ENCODE measurements around the gene ABCA6.
"Not testable (repeated sequence)": the region's sequence is repeated elsewhere in the genome, so short reads cannot be mapped to it uniquely, and the experiment has no call there.

Gene ABCA6

DNA sequence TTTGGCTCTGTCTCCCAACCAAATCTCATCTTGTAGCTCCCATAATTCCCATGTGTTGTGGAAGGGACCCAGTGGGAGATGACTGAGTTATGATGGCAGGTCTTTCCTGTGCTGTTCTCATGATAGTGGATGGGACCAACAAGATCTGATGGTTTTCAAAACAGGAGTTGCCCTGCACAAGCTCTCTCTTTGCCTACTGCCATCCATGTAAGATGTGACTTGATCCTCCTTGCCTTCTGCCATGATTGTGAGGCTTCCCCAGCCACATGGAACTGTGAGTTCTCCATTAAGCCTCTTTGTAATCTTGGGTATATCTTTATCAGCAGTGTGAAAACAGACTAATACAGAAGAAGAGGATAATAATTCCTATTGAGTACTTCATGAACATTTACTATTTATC lies 26.9 kb upstream of the ABCA6 start:
- DNase-seq; H3K9me3 ChIP-seq (ENCODE audit: control insufficient read depth, low read length); H3K36me3 ChIP-seq (ENCODE audit: control insufficient read depth, insufficient read depth, low read length); H3K27me3 ChIP-seq (replicated peaks; ENCODE audit: control insufficient read depth, insufficient read depth, low read length, poor library complexity, severe bottlenecking); H3K27ac ChIP-seq (ENCODE audit: insufficient read depth, low read length, poor library complexity, severe bottlenecking); H3K4me3 ChIP-seq (ENCODE audit: insufficient read depth, low read depth, low read length, poor library complexity, severe bottlenecking); H3K4me1 ChIP-seq (ENCODE audit: control insufficient read depth, insufficient read depth, low read length, poor library complexity, severe bottlenecking): not testable (repeated sequence)

DNA sequence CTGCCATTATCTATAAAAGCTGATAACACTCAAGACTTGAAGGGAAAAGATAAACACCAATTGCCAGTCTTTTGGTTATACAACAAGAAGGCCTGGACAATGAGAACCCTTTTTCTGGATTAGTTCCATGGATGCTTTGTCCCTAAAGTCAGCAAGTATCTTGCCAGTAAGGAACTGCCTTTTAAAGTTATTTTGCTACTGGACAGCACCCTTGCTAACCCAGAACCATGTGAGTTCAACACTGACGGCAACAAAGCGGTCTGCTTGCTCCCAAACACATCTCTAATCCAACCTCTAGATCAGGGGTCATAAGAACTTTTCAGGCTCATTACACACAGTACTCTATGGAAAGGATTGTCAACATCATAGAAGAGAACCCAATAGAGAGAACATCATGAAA lies 25.3 kb upstream of the ABCA6 start:
- Histone ChIP-seq H3K27me3 (replicated peaks; ENCODE audit: control insufficient read depth, insufficient read depth, low read length, poor library complexity, severe bottlenecking) (no peaks in the 10 kb centered on the region), H3K4me1 (ENCODE audit: control insufficient read depth, insufficient read depth, low read length, poor library complexity, severe bottlenecking) (no peaks in the 10 kb centered on the region), H3K9me3 (ENCODE audit: control insufficient read depth, low read length) (no peaks in the 10 kb centered on the region), H3K36me3 (ENCODE audit: control insufficient read depth, insufficient read depth, low read length) (no peaks in the 10 kb centered on the region), H3K4me3 (ENCODE audit: insufficient read depth, low read depth, low read length, poor library complexity, severe bottlenecking) (no peak overlapping the region), H3K27ac (ENCODE audit: insufficient read depth, low read length, poor library complexity, severe bottlenecking) (no peak overlapping the region)
- DNase-seq = no peak

DNA sequence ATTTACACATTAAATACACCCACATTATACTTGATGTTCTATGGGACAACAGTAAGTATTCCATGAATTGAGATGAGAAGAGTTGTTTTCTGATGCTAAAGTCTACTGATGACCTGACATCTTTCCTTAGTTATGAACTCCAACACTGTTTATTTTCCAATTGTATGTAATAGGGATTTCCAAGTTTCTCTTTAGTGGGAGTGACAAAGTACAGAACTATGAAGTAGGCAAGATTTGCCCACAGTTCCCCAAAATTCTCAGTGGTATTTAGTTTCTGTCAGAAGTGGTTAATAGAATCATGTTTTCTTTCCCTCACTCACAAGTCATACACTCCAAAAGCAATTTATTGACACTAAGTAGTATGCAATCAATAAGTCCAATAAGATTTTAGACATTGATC lies 22.5 kb upstream of the ABCA6 start:
- no peak overlapping the region for H3K27ac ChIP-seq (ENCODE audit: insufficient read depth, low read length, poor library complexity, severe bottlenecking)
- no peaks in the 10 kb centered on the region for H3K9me3 ChIP-seq (ENCODE audit: control insufficient read depth, low read length)
- H3K4me3 ChIP-seq (ENCODE audit: insufficient read depth, low read depth, low read length, poor library complexity, severe bottlenecking) = no peak overlapping the region
- H3K36me3 ChIP-seq (ENCODE audit: control insufficient read depth, insufficient read depth, low read length) = no peaks in the 10 kb centered on the region
- H3K27me3 ChIP-seq (replicated peaks; ENCODE audit: control insufficient read depth, insufficient read depth, low read length, poor library complexity, severe bottlenecking) = no peaks in the 10 kb centered on the region
- no peaks in the 10 kb centered on the region for H3K4me1 ChIP-seq (ENCODE audit: control insufficient read depth, insufficient read depth, low read length, poor library complexity, severe bottlenecking)
- DNase-seq = no peak

DNA sequence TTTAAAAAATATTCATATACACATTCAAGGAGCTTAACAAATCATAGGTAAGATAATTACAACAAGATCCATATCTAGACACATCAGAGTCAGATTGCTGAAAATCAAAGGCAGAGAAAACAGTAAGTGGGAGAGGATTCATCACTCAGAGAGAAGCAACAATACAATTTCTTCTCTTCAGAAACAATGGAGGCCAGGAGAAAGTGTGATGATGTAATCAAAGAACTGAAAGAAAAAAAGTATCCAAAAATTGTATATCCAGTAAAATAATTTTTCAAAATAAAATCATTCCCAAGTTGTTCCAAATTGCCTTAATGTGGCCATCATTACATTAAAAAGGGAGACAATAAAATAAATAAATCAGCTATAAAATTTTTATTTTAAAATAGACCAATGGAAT lies 17.7 kb upstream of the ABCA6 start:
- H3K27me3 ChIP-seq (replicated peaks; ENCODE audit: control insufficient read depth, insufficient read depth, low read length, poor library complexity, severe bottlenecking) = no peaks in the 10 kb centered on the region

DNA sequence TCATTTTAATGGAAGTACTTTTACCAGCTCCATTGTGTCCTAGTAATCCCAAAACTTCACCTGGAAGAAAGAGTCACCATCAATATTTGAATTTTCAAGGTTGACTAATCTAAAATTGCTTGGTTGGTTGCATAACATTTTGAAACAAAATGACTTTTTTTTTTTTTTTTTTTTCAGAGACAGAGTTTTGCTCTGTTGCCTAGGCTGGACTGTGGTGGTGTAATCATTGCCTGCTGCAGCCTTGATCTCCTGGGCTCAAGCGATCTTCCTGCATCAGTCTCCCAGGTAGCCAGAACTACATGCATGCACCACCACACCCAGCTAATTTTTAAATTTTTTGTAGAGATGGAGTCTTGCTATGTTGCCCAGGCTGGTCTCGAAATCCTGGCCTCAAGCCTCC lies 12.6 kb upstream of the ABCA6 start:
- no peak for DNase-seq

More for the DNA sequence above, 17.7 kb upstream of the ABCA6 start:
- H3K4me1 ChIP-seq (ENCODE audit: control insufficient read depth, insufficient read depth, low read length, poor library complexity, severe bottlenecking) = no peaks in the 10 kb centered on the region
- H3K36me3 ChIP-seq (ENCODE audit: control insufficient read depth, insufficient read depth, low read length) = no peaks in the 10 kb centered on the region
- no peaks in the 10 kb centered on the region for H3K9me3 ChIP-seq (ENCODE audit: control insufficient read depth, low read length)
- no peak overlapping the region for H3K4me3 ChIP-seq (ENCODE audit: insufficient read depth, low read depth, low read length, poor library complexity, severe bottlenecking)
- DNase-seq = no peak
- no peak overlapping the region for H3K27ac ChIP-seq (ENCODE audit: insufficient read depth, low read length, poor library complexity, severe bottlenecking)

DNA sequence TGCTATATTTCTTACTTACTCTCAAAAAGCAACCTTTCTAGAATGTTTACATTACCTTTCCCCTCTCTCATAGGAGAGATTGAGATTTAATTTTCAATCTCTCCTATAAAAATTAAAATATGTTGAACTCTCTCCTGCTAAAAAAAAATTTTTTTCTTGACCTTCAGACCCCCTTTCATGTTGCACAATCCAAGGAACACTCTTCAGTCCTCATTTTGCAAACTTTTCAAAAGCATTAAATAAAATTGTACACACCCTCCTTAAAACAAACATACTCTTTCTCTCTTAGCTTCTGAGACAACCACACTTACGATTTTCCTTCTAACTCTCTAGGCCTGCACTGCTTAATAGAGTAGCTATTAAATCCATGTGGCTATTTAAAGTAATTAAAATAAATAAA lies 8.6 kb upstream of the ABCA6 start:
- H3K27me3 ChIP-seq (replicated peaks; ENCODE audit: control insufficient read depth, insufficient read depth, low read length, poor library complexity, severe bottlenecking) = no peaks in the 10 kb centered on the region
- no peak overlapping the region for H3K4me3 ChIP-seq (ENCODE audit: insufficient read depth, low read depth, low read length, poor library complexity, severe bottlenecking)
- no peak overlapping the region for H3K27ac ChIP-seq (ENCODE audit: insufficient read depth, low read length, poor library complexity, severe bottlenecking)
- H3K36me3 ChIP-seq (ENCODE audit: control insufficient read depth, insufficient read depth, low read length) = no peaks in the 10 kb centered on the region
- no peaks in the 10 kb centered on the region for H3K9me3 ChIP-seq (ENCODE audit: control insufficient read depth, low read length)
- no peaks in the 10 kb centered on the region for H3K4me1 ChIP-seq (ENCODE audit: control insufficient read depth, insufficient read depth, low read length, poor library complexity, severe bottlenecking)
- DNase-seq = no peak

More for the DNA sequence above, 12.6 kb upstream of the ABCA6 start:
- Histone ChIP-seq H3K4me3 (ENCODE audit: insufficient read depth, low read depth, low read length, poor library complexity, severe bottlenecking) (no peak overlapping the region), H3K9me3 (ENCODE audit: control insufficient read depth, low read length) (no peaks in the 10 kb centered on the region), H3K27me3 (replicated peaks; ENCODE audit: control insufficient read depth, insufficient read depth, low read length, poor library complexity, severe bottlenecking) (no peaks in the 10 kb centered on the region), H3K4me1 (ENCODE audit: control insufficient read depth, insufficient read depth, low read length, poor library complexity, severe bottlenecking) (no peaks in the 10 kb centered on the region), H3K27ac (ENCODE audit: insufficient read depth, low read length, poor library complexity, severe bottlenecking) (no peak overlapping the region), H3K36me3 (ENCODE audit: control insufficient read depth, insufficient read depth, low read length) (no peaks in the 10 kb centered on the region)

DNA sequence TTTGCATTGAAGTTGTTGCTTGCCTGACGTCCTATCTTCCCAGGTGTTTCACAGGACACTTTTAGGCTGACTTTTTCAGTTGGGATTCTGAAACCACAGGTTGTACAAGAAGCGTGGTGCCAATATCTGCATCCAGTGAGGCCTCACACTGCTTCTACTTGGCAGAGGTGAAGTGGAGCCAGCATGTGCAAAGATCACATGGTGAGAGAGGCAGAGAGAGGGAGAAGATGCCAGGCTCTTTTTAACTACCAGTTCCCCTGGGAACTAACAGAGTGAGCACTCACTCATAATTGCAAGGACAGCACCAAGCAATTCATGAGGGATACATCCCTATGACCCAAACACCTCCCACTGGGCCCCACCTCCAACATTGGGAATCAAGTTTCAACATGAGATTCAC lies 5.8 kb upstream of the ABCA6 start:
- Histone ChIP-seq H3K27me3 (replicated peaks; ENCODE audit: control insufficient read depth, insufficient read depth, low read length, poor library complexity, severe bottlenecking) (no peaks in the 10 kb centered on the region), H3K36me3 (ENCODE audit: control insufficient read depth, insufficient read depth, low read length) (no peaks in the 10 kb centered on the region), H3K27ac (ENCODE audit: insufficient read depth, low read length, poor library complexity, severe bottlenecking) (no peak overlapping the region), H3K9me3 (ENCODE audit: control insufficient read depth, low read length) (no peaks in the 10 kb centered on the region), H3K4me1 (ENCODE audit: control insufficient read depth, insufficient read depth, low read length, poor library complexity, severe bottlenecking) (no peaks in the 10 kb centered on the region), H3K4me3 (ENCODE audit: insufficient read depth, low read depth, low read length, poor library complexity, severe bottlenecking) (no peak overlapping the region)
- no peak for DNase-seq

DNA sequence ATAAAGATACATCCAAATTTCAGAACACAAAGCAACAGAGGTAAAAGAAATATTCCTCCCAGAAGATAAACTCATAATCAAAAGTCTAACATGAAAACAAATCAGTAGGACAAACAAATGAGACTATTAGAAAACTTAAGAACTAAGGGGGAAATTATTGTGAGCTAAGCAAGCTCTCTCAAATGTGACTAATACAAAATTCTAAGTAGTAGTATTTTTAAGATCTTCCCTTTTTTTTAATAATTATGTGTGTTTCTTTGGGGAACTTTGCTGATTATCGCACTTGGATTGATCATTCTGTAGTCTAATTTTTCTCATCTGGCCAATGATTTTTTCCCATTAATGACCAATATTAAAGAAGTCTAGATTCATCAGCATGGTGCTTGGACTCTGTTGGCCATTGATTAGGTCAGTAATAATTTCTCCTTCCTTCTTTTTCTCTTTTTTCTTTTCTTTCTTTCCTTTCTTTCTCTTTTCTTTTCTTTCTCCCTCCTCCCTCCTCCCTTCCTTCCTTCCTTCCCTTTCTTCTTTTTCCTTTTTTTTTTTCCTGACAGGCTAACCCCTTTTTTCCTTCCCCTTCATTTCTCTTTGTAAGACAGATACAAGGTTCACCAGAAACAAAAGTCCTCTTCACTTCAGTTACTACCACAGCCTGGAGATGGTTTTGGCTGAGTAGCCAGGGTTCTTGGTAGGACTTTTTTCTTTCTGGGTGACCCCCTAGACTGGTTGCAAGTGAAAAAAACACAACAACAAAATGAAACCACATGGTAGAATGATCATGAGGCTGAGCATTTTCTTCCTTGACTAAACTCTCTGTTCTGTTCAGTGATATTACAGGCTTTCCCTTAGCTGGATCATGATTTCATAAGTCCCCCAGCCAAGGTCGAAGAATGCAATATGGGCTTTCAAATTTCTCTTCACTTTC lies 2.9 kb upstream of the ABCA6 start:
- Histone ChIP-seq H3K36me3 (ENCODE audit: control insufficient read depth, insufficient read depth, low read length) (no peaks in the 10 kb centered on the region), H3K4me1 (ENCODE audit: control insufficient read depth, insufficient read depth, low read length, poor library complexity, severe bottlenecking) (no peaks in the 10 kb centered on the region), H3K9me3 (ENCODE audit: control insufficient read depth, low read length) (no peaks in the 10 kb centered on the region), H3K27me3 (replicated peaks; ENCODE audit: control insufficient read depth, insufficient read depth, low read length, poor library complexity, severe bottlenecking) (no peaks in the 10 kb centered on the region), H3K27ac (ENCODE audit: insufficient read depth, low read length, poor library complexity, severe bottlenecking) (no peak overlapping the region), H3K4me3 (ENCODE audit: insufficient read depth, low read depth, low read length, poor library complexity, severe bottlenecking) (no peak overlapping the region)
- DNase-seq = no peak

DNA sequence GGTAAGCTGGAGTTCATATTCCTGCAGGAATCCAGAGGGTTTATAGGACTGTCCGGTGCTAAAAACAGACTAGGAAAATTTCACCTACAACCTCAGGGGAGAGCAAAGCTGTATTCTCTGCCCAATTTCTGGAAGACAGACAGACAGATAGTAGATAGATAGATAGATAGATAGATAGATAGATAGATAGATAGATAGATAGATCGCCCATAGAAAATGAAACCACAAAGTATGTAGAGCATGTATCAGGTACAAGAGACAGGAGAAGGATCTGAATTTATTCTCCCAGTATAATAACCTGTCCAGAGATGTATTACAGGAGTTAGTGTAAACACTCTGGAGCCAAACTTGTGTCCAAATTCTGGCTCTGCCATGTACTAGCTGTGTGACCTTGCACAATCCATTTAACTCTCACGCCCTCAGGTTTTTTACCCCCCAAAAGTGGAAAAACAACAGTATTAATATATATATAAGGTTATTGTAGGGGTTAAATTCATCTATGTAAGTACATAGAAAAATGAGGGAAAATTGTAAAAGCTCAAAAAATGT lies 2.1 kb upstream of the ABCA6 start:
- Histone ChIP-seq H3K36me3 (ENCODE audit: control insufficient read depth, insufficient read depth, low read length) (no peaks in the 10 kb centered on the region), H3K27ac (ENCODE audit: insufficient read depth, low read length, poor library complexity, severe bottlenecking) (no peak overlapping the region), H3K4me3 (ENCODE audit: insufficient read depth, low read depth, low read length, poor library complexity, severe bottlenecking) (no peak overlapping the region), H3K27me3 (replicated peaks; ENCODE audit: control insufficient read depth, insufficient read depth, low read length, poor library complexity, severe bottlenecking) (no peaks in the 10 kb centered on the region), H3K9me3 (ENCODE audit: control insufficient read depth, low read length) (no peaks in the 10 kb centered on the region), H3K4me1 (ENCODE audit: control insufficient read depth, insufficient read depth, low read length, poor library complexity, severe bottlenecking) (no peaks in the 10 kb centered on the region)
- DNase-seq = no peak

DNA sequence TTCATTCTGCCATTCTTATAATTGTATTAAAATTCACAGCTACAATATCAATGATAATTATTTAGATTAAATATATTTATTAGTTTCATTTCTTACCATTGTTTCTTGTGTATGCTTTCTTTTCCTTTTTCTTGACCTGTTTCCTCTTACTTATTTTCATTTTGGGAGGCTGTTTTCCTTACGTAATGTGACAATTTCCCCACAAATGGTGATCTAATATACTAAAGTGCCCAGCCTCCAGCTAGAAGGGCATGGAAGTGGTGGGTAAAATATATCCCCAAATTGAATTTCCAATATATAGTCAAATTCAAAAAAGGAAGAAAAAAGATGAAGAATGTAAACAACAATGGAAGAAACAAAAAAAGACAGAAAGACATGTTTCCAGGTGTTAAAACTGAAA lies 1.5 kb upstream of the ABCA6 start:
- Histone ChIP-seq H3K9me3 (ENCODE audit: control insufficient read depth, low read length) (no peaks in the 10 kb centered on the region), H3K27me3 (replicated peaks; ENCODE audit: control insufficient read depth, insufficient read depth, low read length, poor library complexity, severe bottlenecking) (no peaks in the 10 kb centered on the region), H3K27ac (ENCODE audit: insufficient read depth, low read length, poor library complexity, severe bottlenecking) (no peak overlapping the region), H3K36me3 (ENCODE audit: control insufficient read depth, insufficient read depth, low read length) (no peaks in the 10 kb centered on the region), H3K4me3 (ENCODE audit: insufficient read depth, low read depth, low read length, poor library complexity, severe bottlenecking) (no peak overlapping the region), H3K4me1 (ENCODE audit: control insufficient read depth, insufficient read depth, low read length, poor library complexity, severe bottlenecking) (no peaks in the 10 kb centered on the region)
- no peak for DNase-seq

All from effector memory CD4-positive, alpha-beta T cell (primary cell).